HG03432 (cell line): ENCODE data around the gene CCDC171.

ENCODE experiments used
- ATAC-seq: cut with Tn5 transposase; IDR thresholded peaks from one replicate; pipeline ENCODE4 v1.9.1; 2021; ENCODE audit warnings: mild to moderate bottlenecking, moderate library complexity; ENCODE audit not compliant: unreplicated experiment

CCDC171 gene

GRCh38 chr9:15867334-15867733 is 314.5 kb downstream of the CCDC171 start:
- ATAC-seq = peak; percentile 66

GRCh38 chr9:15867988-15868387 is 315.1 kb downstream of the CCDC171 start:
- no peak for ATAC-seq

- ATAC-seq = peak; percentile 76
These were observed 320.8 kb downstream of the CCDC171 start for GRCh38 chr9:15873573-15874177.

GRCh38 chr9:15882328-15882727 is 329.5 kb downstream of the CCDC171 start:
- no peak for ATAC-seq

- ATAC-seq = no peak
These were observed 330.0 kb downstream of the CCDC171 start for GRCh38 chr9:15882883-15883282.

- no peak for ATAC-seq
These were observed 332.6 kb downstream of the CCDC171 start for GRCh38 chr9:15885464-15885863.

- ATAC-seq = no peak
These were observed 336.7 kb downstream of the CCDC171 start for GRCh38 chr9:15889555-15889954.

- no peak for ATAC-seq
These were observed 348.7 kb downstream of the CCDC171 start for GRCh38 chr9:15901572-15901971.

GRCh38 chr9:15909297-15909696 is 356.5 kb downstream of the CCDC171 start:
- ATAC-seq = no peak

- no peak for ATAC-seq
These were observed 362.9 kb downstream of the CCDC171 start for GRCh38 chr9:15915711-15916110.

- ATAC-seq = no peak
These were observed 374.3 kb downstream of the CCDC171 start for GRCh38 chr9:15927161-15927560.

GRCh38 chr9:15935661-15936305 is 382.9 kb downstream of the CCDC171 start:
- no peak for ATAC-seq

- no peak for ATAC-seq
These were observed 383.6 kb downstream of the CCDC171 start for GRCh38 chr9:15936306-15936921.

- ATAC-seq = no peak
These were observed 390.1 kb downstream of the CCDC171 start for GRCh38 chr9:15942831-15943424.

- no peak for ATAC-seq
These were observed 391.5 kb downstream of the CCDC171 start for GRCh38 chr9:15944341-15944740.

GRCh38 chr9:15959663-15960062 is 406.8 kb downstream of the CCDC171 start:
- peak; percentile 47 for ATAC-seq

GRCh38 chr9:15961217-15961616 is 408.4 kb downstream of the CCDC171 start:
- no peak for ATAC-seq

- ATAC-seq = no peak
These were observed 412.5 kb downstream of the CCDC171 start for GRCh38 chr9:15965246-15965745.

- no peak for ATAC-seq
These were observed 413.6 kb downstream of the CCDC171 start for GRCh38 chr9:15966471-15966870.

GRCh38 chr9:15967068-15967467 is 414.2 kb downstream of the CCDC171 start:
- no peak for ATAC-seq

- no peak for ATAC-seq
These were observed 419.9 kb downstream of the CCDC171 start for GRCh38 chr9:15972760-15973159.
